ENCODE measurements around the gene ACAA1.

Gene ACAA1

GRCh38 chr3:38105525-38105924 lies 31.4 kb downstream of the ACAA1 start:
- Histone ChIP-seq H3K9me3 (replicated peaks; ENCODE audit: low read length) (no peaks in the 10 kb centered on the region), H3K4me1 (ENCODE audit: control insufficient read depth, insufficient read depth, low read length) (no peaks in the 10 kb centered on the region), H3K9ac (ENCODE audit: low read depth, low read length) (no peak overlapping the region)

GRCh38 chr3:38102444-38102814 lies 34.5 kb downstream of the ACAA1 start:
- Histone ChIP-seq H3K4me3 (ENCODE audit: low read length) (no peak overlapping the region), H3K4me1 (ENCODE audit: control insufficient read depth, insufficient read depth, low read length) (no peaks in the 10 kb centered on the region), H3K27me3 (ENCODE audit: control insufficient read depth, insufficient read depth, low read length) (peaks cover 60% of the 10 kb centered on the region), H3K9me3 (replicated peaks; ENCODE audit: low read length) (no peaks in the 10 kb centered on the region), H3K4me2 (ENCODE audit: low read length) (no peak overlapping the region), H3K36me3 (ENCODE audit: insufficient read depth, low read length) (no peaks in the 10 kb centered on the region), H3K9ac (ENCODE audit: low read depth, low read length) (no peak overlapping the region)

More at GRCh38 chr3:38105525-38105924, 31.4 kb downstream of the ACAA1 start:
- H3K27me3 ChIP-seq (ENCODE audit: control insufficient read depth, insufficient read depth, low read length): peaks cover 37% of the 10 kb centered on the region
- H3K4me3 ChIP-seq (ENCODE audit: low read length): no peak overlapping the region
- H3K36me3 ChIP-seq (ENCODE audit: insufficient read depth, low read length): no peaks in the 10 kb centered on the region
- no peak overlapping the region for H3K4me2 ChIP-seq (ENCODE audit: low read length)

DNA sequence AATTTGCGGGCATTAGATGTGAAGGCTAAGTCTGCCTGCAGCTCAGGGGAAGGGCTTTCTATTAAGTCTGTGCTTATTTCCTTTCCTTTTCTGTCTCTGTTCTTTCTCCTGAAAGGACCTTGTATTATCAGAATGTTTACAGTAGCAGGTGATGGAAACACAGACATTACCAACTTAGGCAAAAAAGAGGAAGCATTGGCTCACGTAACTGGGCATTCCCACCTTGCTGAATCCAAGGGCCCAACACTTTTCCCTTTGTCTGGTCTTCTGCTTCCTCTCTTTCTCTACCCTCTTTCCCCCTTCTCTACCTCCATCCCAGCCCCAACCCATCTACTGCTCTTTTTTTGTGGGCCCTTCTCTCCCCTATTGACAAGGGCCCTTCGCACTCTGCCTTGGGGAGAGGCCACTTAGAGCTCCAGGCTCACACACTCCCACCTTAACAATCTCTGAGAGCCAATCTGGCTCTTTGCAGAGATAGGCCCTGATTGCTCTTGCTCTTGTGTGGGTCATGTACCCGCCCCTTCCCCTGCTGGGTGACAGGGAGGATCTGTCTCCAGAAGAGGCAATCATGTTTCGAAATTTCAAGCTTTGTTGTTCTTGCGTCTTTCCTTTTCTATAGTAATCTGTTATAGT lies 35.0 kb downstream of the ACAA1 start:
- Histone ChIP-seq H3K9me3 (replicated peaks; ENCODE audit: low read length) (no peaks in the 10 kb centered on the region), H3K36me3 (ENCODE audit: insufficient read depth, low read length) (no peaks in the 10 kb centered on the region), H3K4me2 (ENCODE audit: low read length) (no peak overlapping the region), H3K27me3 (ENCODE audit: control insufficient read depth, insufficient read depth, low read length) (peaks cover 65% of the 10 kb centered on the region), H3K4me1 (ENCODE audit: control insufficient read depth, insufficient read depth, low read length) (no peaks in the 10 kb centered on the region), H3K4me3 (ENCODE audit: low read length) (no peak overlapping the region), H3K9ac (ENCODE audit: low read depth, low read length) (no peak overlapping the region)

DNA sequence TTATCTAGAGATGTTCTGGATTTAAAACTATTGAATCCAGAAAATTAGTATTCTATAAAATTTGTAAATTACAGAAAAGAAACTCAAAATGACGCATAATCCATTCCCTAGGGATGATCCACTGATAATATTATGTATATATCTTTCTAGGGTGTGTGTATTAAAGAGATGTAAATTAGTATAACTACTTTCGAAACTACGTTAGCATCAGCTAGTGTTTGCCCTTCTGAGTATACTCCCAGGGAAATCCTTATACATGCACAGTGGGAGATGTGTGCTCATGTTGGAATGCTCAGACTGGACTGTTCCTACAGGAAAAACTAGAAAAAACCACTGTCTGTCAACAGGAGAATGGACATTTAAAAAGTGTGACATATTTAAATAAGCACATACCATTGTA lies 36.4 kb downstream of the ACAA1 start:
- Histone ChIP-seq H3K36me3 (ENCODE audit: insufficient read depth, low read length) (no peaks in the 10 kb centered on the region), H3K9me3 (replicated peaks; ENCODE audit: low read length) (no peaks in the 10 kb centered on the region), H3K27me3 (ENCODE audit: control insufficient read depth, insufficient read depth, low read length) (peaks cover 74% of the 10 kb centered on the region), H3K4me1 (ENCODE audit: control insufficient read depth, insufficient read depth, low read length) (no peaks in the 10 kb centered on the region), H3K4me2 (ENCODE audit: low read length) (no peak overlapping the region), H3K9ac (ENCODE audit: low read depth, low read length) (no peak overlapping the region), H3K4me3 (ENCODE audit: low read length) (no peak overlapping the region)

DNA sequence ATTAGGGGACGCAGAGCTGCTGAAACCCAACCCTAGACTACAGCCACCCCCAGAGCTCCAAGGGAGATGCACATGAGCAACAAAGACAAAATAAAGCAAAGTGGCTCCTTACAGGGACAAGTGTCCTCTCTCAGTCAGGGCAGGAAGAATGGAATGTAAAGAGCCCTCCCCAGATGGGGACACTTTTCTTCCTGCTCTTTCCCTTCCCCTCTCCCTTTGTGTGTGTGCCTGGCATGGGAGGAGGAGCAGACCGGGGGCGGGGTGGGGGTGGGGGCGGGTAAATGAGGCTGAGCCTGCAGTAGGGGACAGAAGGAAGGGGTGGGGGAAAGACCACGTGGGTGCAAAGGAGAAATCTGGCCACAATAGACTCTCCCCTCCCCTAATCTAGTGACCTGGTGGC lies 37.4 kb downstream of the ACAA1 start:
- Histone ChIP-seq H3K36me3 (ENCODE audit: insufficient read depth, low read length) (no peaks in the 10 kb centered on the region), H3K9ac (ENCODE audit: low read depth, low read length) (no peak overlapping the region), H3K4me2 (ENCODE audit: low read length) (no peak overlapping the region), H3K9me3 (replicated peaks; ENCODE audit: low read length) (no peaks in the 10 kb centered on the region), H3K4me3 (ENCODE audit: low read length) (no peak overlapping the region), H3K4me1 (ENCODE audit: control insufficient read depth, insufficient read depth, low read length) (no peaks in the 10 kb centered on the region), H3K27me3 (ENCODE audit: control insufficient read depth, insufficient read depth, low read length) (peaks cover 79% of the 10 kb centered on the region)

DNA sequence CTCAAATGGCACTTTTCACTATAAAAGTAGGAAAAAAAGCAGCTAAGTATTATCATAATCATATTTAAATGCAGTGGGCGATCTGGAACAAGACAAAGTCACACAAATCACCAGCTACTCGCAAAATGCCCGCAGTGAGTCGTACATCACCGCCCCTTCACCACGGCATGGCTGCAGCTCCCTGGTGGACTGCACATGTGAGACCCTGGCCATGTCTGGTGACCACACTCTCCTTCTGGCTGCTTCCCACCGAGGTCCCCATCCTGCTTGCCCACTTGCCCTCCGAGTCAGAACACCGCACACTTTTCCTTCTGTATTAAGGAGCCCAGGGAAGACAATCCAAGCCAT lies 38.6 kb downstream of the ACAA1 start:
- Histone ChIP-seq H3K27me3 (ENCODE audit: control insufficient read depth, insufficient read depth, low read length) (peaks cover 84% of the 10 kb centered on the region), H3K4me1 (ENCODE audit: control insufficient read depth, insufficient read depth, low read length) (no peaks in the 10 kb centered on the region), H3K9ac (ENCODE audit: low read depth, low read length) (no peak overlapping the region), H3K4me3 (ENCODE audit: low read length) (no peak overlapping the region), H3K36me3 (ENCODE audit: insufficient read depth, low read length) (no peaks in the 10 kb centered on the region), H3K9me3 (replicated peaks; ENCODE audit: low read length) (no peaks in the 10 kb centered on the region), H3K4me2 (ENCODE audit: low read length) (no peak overlapping the region)

DNA sequence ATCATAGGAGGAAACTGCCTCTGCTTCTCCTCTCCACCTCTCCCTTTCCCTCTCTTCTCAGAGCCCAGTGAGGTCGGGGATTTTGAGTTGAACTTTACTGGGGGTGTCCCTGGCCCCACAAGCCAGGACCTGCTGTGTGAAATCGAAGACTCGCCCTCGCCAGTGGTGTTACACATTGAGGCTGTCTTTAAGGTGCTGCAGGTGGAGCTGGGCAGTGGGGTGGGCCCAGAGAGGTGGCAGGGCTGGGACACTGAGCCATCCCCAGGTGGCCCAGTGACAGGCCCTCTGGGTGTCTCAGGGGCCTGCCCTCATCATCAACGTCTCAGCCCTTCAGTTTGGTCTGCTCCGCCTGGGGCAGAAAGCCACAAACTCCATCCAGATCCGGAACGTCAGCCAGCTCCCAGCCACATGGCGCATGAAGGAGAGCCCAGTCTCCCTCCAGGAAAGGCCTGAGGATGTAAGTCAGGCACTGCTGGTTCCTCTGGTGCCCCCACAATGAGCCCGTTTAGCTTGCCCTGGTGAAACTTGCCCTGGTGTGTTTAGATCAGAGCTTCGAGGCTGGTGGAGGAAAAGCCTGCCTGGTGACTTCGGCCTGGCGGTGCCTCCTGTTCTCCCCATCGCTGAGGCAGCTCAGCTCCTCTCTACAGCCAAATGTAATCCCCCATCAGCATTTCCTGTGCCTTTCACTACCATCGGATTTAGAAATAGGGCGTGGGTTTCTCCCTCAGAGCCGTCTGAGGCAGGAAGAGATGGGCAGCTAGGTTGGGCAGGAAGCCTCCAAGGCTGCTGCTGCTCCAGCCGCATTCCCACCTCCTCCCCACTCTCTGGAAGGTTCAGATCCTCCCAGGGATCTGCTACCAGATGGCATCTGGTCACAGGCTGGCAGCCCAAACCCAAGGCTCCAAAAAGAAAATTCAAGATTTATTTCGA lies 39.2 kb downstream of the ACAA1 start:
- H3K36me3 ChIP-seq (ENCODE audit: insufficient read depth, low read length): no peaks in the 10 kb centered on the region
- peaks cover 85% of the 10 kb centered on the region for H3K27me3 ChIP-seq (ENCODE audit: control insufficient read depth, insufficient read depth, low read length)
- no peaks in the 10 kb centered on the region for H3K4me1 ChIP-seq (ENCODE audit: control insufficient read depth, insufficient read depth, low read length)
- no peak overlapping the region for H3K4me3 ChIP-seq (ENCODE audit: low read length)
- no peak overlapping the region for H3K4me2 ChIP-seq (ENCODE audit: low read length)
- H3K9me3 ChIP-seq (replicated peaks; ENCODE audit: low read length): no peaks in the 10 kb centered on the region
- no peak overlapping the region for H3K9ac ChIP-seq (ENCODE audit: low read depth, low read length)

- H3K4me2 ChIP-seq (ENCODE audit: low read length): no peak overlapping the region
- H3K9me3 ChIP-seq (replicated peaks; ENCODE audit: low read length): no peaks in the 10 kb centered on the region
- H3K36me3 ChIP-seq (ENCODE audit: insufficient read depth, low read length): no peaks in the 10 kb centered on the region
- H3K4me3 ChIP-seq (ENCODE audit: low read length): no peak overlapping the region
- no peaks in the 10 kb centered on the region for H3K4me1 ChIP-seq (ENCODE audit: control insufficient read depth, insufficient read depth, low read length)
- H3K9ac ChIP-seq (ENCODE audit: low read depth, low read length): no peak overlapping the region
- H3K27me3 ChIP-seq (ENCODE audit: control insufficient read depth, insufficient read depth, low read length): peaks cover 87% of the 10 kb centered on the region
These were observed 41.1 kb downstream of the ACAA1 start for GRCh38 chr3:38095669-38096483.

GRCh38 chr3:38094999-38095398 lies 41.9 kb downstream of the ACAA1 start:
- Histone ChIP-seq H3K4me1 (ENCODE audit: control insufficient read depth, insufficient read depth, low read length) (no peaks in the 10 kb centered on the region), H3K4me3 (ENCODE audit: low read length) (no peak overlapping the region), H3K9ac (ENCODE audit: low read depth, low read length) (no peak overlapping the region), H3K4me2 (ENCODE audit: low read length) (no peak overlapping the region), H3K36me3 (ENCODE audit: insufficient read depth, low read length) (no peaks in the 10 kb centered on the region), H3K9me3 (replicated peaks; ENCODE audit: low read length) (no peaks in the 10 kb centered on the region), H3K27me3 (ENCODE audit: control insufficient read depth, insufficient read depth, low read length) (peaks cover 86% of the 10 kb centered on the region)

DNA sequence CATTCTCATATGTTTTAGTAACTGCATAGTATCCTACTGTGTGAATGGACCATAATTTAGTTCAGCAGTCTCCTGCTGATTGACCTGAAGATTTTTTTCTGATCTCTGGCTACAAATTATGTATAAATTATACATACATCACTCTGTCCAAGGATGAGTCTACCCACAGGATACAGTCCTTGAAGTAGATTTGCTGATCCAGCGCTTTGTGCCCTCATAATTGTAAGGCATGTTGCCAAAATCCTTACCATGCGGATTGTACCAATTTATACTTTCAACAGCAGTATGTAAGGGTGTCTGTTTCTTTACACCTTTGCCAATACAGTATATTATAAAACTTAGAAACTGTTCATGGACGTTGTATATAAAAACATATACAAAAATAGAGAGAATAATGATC lies 46.5 kb downstream of the ACAA1 start:
- peaks cover 48% of the 10 kb centered on the region for H3K27me3 ChIP-seq (ENCODE audit: control insufficient read depth, insufficient read depth, low read length)
- no peak overlapping the region for H3K4me3 ChIP-seq (ENCODE audit: low read length)
- no peak overlapping the region for H3K4me2 ChIP-seq (ENCODE audit: low read length)
- H3K9me3 ChIP-seq (replicated peaks; ENCODE audit: low read length): no peaks in the 10 kb centered on the region
- H3K9ac ChIP-seq (ENCODE audit: low read depth, low read length): no peak overlapping the region
- no peaks in the 10 kb centered on the region for H3K4me1 ChIP-seq (ENCODE audit: control insufficient read depth, insufficient read depth, low read length)
- H3K36me3 ChIP-seq (ENCODE audit: insufficient read depth, low read length): no peaks in the 10 kb centered on the region

- no peaks in the 10 kb centered on the region for H3K9me3 ChIP-seq (replicated peaks; ENCODE audit: low read length)
- H3K4me1 ChIP-seq (ENCODE audit: control insufficient read depth, insufficient read depth, low read length): no peaks in the 10 kb centered on the region
- no peak overlapping the region for H3K4me3 ChIP-seq (ENCODE audit: low read length)
- H3K27me3 ChIP-seq (ENCODE audit: control insufficient read depth, insufficient read depth, low read length): peaks cover 36% of the 10 kb centered on the region
- no peak overlapping the region for H3K4me2 ChIP-seq (ENCODE audit: low read length)
- no peak overlapping the region for H3K9ac ChIP-seq (ENCODE audit: low read depth, low read length)
- no peaks in the 10 kb centered on the region for H3K36me3 ChIP-seq (ENCODE audit: insufficient read depth, low read length)
These were observed 47.8 kb downstream of the ACAA1 start for GRCh38 chr3:38089163-38089562.
